Stomach (tissue), 4 donors: ENCODE measurements around the gene ABTB2.
"Not testable (repeated sequence)": the region's sequence is repeated elsewhere in the genome, so short reads cannot be mapped to it uniquely, and the experiment has no call there.

Experiments
- POLR2A ChIP-seq, 4 donors: fragments of 450-650 bp; IDR thresholded peaks; one replicate each; pipeline ENCODE4 v1.6.1; 2016; ENCODE audit warnings: antibody characterized with exemption in 4 of 4, control low read depth in 2 of 4, mild to moderate bottlenecking in 1 of 4, moderate library complexity in 1 of 4
- POLR2AphosphoS5 ChIP-seq, 3 donors: sonication (generic); formaldehyde crosslinking; IDR thresholded peaks; one replicate each; pipeline ENCODE4 v1.6.1; 2016; ENCODE audit warnings: antibody characterized with exemption in 3 of 3
- TF ChIP-seq, protein P1 (sequence below), 7 experiments: fragments of 450-650 bp in 4 of 7; fragments of 200-600 bp in 3 of 7; sonication (generic) in 3 of 7; IDR thresholded peaks; one replicate each; pipeline ENCODE4 v1.5.1; 2016 to 2019; ENCODE audit warnings: antibody characterized with exemption in 7 of 7, control low read depth in 2 of 7, mild to moderate bottlenecking in 1 of 7

GRCh38 chr11:34246511-34246910, 111.3 kb downstream of the ABTB2 start:
- not testable (repeated sequence) for TF ChIP-seq POLR2AphosphoS5, POLR2A (IDR thresholded peaks at IDR 0.05)
- TF ChIP-seq, protein P1, sequence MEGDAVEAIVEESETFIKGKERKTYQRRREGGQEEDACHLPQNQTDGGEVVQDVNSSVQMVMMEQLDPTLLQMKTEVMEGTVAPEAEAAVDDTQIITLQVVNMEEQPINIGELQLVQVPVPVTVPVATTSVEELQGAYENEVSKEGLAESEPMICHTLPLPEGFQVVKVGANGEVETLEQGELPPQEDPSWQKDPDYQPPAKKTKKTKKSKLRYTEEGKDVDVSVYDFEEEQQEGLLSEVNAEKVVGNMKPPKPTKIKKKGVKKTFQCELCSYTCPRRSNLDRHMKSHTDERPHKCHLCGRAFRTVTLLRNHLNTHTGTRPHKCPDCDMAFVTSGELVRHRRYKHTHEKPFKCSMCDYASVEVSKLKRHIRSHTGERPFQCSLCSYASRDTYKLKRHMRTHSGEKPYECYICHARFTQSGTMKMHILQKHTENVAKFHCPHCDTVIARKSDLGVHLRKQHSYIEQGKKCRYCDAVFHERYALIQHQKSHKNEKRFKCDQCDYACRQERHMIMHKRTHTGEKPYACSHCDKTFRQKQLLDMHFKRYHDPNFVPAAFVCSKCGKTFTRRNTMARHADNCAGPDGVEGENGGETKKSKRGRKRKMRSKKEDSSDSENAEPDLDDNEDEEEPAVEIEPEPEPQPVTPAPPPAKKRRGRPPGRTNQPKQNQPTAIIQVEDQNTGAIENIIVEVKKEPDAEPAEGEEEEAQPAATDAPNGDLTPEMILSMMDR (IDR thresholded peaks at IDR 0.05) = not testable (repeated sequence)
